C4-2B (cell line): ENCODE measurements around the gene EFEMP1.

Experiments
- ZFX ChIP-seq: fragments of 450-650 bp; IDR thresholded peaks from 2 replicates; pipeline ENCODE4 v1.6.1; 2017
- TF ChIP-seq, protein P1 (sequence below): fragments of 450-650 bp; conservative IDR thresholded peaks from 2 replicates; pipeline ENCODE4 v1.5.1; 2017; ENCODE audit warnings: mild to moderate bottlenecking

DNA sequence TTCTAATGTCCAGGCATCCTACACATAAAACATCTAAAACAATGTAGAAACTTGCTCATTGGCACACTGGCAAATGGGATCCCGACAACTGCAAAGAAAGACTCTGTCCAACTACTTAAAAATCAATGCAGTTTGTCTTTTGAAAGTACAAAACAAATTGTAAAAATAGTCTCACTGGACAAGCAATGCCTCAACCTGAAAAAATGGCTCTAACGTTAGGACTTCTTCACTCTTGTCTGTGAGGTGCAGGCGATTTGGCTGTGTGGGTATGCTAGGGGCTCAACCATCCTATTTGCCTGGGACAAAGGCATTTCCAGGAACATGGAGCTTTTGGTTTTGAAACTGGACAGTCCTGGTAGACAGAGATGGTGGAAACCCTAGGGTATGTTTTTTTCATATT, 10.7 kb downstream of the EFEMP1 start:
- TF ChIP-seq, protein P1, sequence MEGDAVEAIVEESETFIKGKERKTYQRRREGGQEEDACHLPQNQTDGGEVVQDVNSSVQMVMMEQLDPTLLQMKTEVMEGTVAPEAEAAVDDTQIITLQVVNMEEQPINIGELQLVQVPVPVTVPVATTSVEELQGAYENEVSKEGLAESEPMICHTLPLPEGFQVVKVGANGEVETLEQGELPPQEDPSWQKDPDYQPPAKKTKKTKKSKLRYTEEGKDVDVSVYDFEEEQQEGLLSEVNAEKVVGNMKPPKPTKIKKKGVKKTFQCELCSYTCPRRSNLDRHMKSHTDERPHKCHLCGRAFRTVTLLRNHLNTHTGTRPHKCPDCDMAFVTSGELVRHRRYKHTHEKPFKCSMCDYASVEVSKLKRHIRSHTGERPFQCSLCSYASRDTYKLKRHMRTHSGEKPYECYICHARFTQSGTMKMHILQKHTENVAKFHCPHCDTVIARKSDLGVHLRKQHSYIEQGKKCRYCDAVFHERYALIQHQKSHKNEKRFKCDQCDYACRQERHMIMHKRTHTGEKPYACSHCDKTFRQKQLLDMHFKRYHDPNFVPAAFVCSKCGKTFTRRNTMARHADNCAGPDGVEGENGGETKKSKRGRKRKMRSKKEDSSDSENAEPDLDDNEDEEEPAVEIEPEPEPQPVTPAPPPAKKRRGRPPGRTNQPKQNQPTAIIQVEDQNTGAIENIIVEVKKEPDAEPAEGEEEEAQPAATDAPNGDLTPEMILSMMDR: no peak
- no peak for TF ChIP-seq ZFX
